Erythroblast (primary cell): ENCODE results near the gene NOX1.

Source experiments
- GATA1 ChIP-seq: IDR thresholded peaks from 2 replicates; pipeline ENCODE4 v1.6.1; 2011; ENCODE audit warnings: low read depth, mild to moderate bottlenecking, control low read depth, low read length, moderate library complexity
- POLR2A ChIP-seq: IDR thresholded peaks from 2 replicates; pipeline ENCODE4 v1.6.1; 2011; ENCODE audit warnings: mild to moderate bottlenecking, low read length

DNA sequence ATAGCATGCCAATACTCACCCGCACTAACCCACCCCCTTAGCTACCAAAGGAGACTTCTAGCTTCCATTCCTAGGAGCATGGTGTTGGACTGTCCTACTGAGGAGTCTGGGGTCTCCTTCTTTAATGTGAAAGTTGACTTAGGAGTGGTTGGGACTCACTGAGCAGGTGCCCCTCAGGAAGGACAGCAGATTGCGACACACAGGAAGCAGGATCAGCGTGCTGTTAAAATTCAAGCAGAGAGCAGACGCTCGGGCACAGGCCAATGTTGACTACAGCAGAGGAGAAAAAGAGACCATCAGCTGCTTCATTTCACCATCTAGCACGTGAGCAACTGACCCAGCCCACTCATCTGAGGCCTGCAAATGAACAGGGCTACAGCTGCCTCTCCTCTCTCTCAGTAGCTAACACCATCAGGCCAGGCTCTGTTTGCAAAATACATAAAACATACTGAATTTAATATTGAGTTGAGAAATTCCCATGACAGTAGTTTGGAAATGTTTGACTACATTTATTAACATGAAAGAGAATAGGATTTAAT, 10.8 kb downstream of the NOX1 start:
- TF ChIP-seq POLR2A = no peak
- no peak for TF ChIP-seq GATA1
